DND-41 (cell line): Measurements from ENCODE around the gene TNPO3.

Experiments
- CTCF ChIP-seq: IDR thresholded peaks from 2 replicates; pipeline ENCODE4 v1.5.1; 2012; ENCODE audit warnings: borderline replicate concordance, low read length, moderate library complexity, mild to moderate bottlenecking; ENCODE audit not compliant: poor library complexity, severe bottlenecking; ENCODE audit errors: extremely low read depth
- EZH2 ChIP-seq: IDR thresholded peaks from 3 replicates; pipeline ENCODE4 v1.6.1; 2012; ENCODE audit warnings: borderline replicate concordance, low read depth, mild to moderate bottlenecking, moderate library complexity, low read length, inconsistent platforms; ENCODE audit not compliant: severe bottlenecking

GRCh38 chr7:128928882-128929788 is 125.8 kb downstream of the TNPO3 start:
- TF ChIP-seq CTCF (no peak), EZH2 (no peak)
